DOHH2 (cell line): ENCODE data around the gene ATAD2B.

Source experiments
- H3F3A ChIP-seq: fragments of 200-600 bp; sonication (generic), shearing (Covaris generic); 2 replicates; pipeline ENCODE4 v1.6.0; 2016; ENCODE audit warnings: antibody characterized with exemption, mild to moderate bottlenecking; ENCODE audit not compliant: control insufficient read depth, insufficient read depth
- H3K27ac ChIP-seq: fragments of 200-600 bp; sonication (generic); 2 replicates; pipeline ENCODE4 v1.5.1; 2014; ENCODE audit warnings: low read depth, mild to moderate bottlenecking, low read length, moderate library complexity
- H3K27me3 ChIP-seq: fragments of 200-600 bp; sonication (generic); 2 replicates; pipeline ENCODE4 v1.6.1; 2014; ENCODE audit warnings: mild to moderate bottlenecking, low read length, mixed read lengths; ENCODE audit not compliant: control insufficient read depth
- H3K36me3 ChIP-seq: fragments of 200-600 bp; sonication (generic); 2 replicates; pipeline ENCODE4 v1.6.1; 2014; ENCODE audit warnings: mild to moderate bottlenecking, low read length, moderate library complexity, mixed read lengths; ENCODE audit not compliant: control insufficient read depth
- H3K4me1 ChIP-seq: fragments of 200-600 bp; sonication (generic); 2 replicates; pipeline ENCODE4 v1.6.1; 2014; ENCODE audit warnings: mild to moderate bottlenecking, low read length, mixed read lengths; ENCODE audit not compliant: control insufficient read depth
- H3K4me2 ChIP-seq: fragments of 200-600 bp; sonication (generic); 2 replicates; pipeline ENCODE4 v1.6.0; 2014; ENCODE audit warnings: mild to moderate bottlenecking, low read length, moderate library complexity
- H3K4me3 ChIP-seq: fragments of 200-600 bp; sonication (generic); 2 replicates; pipeline ENCODE4 v1.5.1; 2014; ENCODE audit warnings: mild to moderate bottlenecking, low read length, mixed read lengths
- H3K79me2 ChIP-seq: fragments of 200-600 bp; sonication (generic); 2 replicates; pipeline ENCODE4 v1.6.1; 2014; ENCODE audit warnings: mild to moderate bottlenecking, low read length, mixed read lengths; ENCODE audit not compliant: control insufficient read depth
- H3K9me2 ChIP-seq: fragments of 200-600 bp; sonication (generic); replicated peaks from 2 replicates; pipeline ENCODE4 v1.6.1; 2014; ENCODE audit warnings: mild to moderate bottlenecking, low read length, mixed read lengths; ENCODE audit not compliant: control insufficient read depth
- H3K9me3 ChIP-seq: fragments of 200-600 bp; sonication (generic); 2 replicates; pipeline ENCODE4 v1.6.1; 2014; ENCODE audit warnings: antibody characterized with exemption, low read length, mixed read lengths; ENCODE audit not compliant: control insufficient read depth, insufficient read depth
- H4K20me1 ChIP-seq: fragments of 200-600 bp; sonication (generic); 2 replicates; pipeline ENCODE4 v1.6.0; 2014; ENCODE audit warnings: low read depth, mild to moderate bottlenecking, antibody characterized with exemption, low read length, moderate library complexity; ENCODE audit not compliant: control insufficient read depth, insufficient read depth
- EZH2phosphoT487 ChIP-seq: fragments of 200-600 bp; sonication (generic); IDR thresholded peaks from 2 replicates; pipeline ENCODE4 v1.6.1; 2017; ENCODE audit warnings: borderline replicate concordance, mild to moderate bottlenecking, antibody characterized with exemption, low read length, moderate library complexity, mixed read lengths
- TF ChIP-seq, protein P1 (sequence below): fragments of 200-600 bp; sonication (generic); IDR thresholded peaks from one replicate; pipeline ENCODE4 v1.5.1; 2014; ENCODE audit warnings: antibody characterized with exemption, mild to moderate bottlenecking, low read depth, low read length; ENCODE audit not compliant: poor library complexity, severe bottlenecking

ATAD2B gene

DNA sequence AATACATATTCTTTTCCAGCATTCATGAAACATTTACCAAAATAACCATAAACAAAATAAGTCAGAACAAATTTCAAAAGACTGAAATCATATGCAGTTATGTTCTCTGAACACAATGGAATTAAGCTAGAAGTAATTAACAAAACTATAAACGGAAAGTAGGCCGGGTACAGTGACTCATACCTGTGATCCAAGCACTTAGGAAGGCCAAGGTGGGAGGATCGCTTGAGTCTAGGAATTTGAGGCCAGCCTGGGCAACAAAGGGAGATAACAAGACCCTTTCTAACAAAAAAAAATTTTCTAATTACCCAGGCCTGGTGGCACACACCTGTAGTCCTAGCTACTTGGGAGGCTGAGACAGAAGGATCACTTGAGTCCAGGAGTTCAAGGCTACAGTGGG lies 14.9 kb downstream of the ATAD2B start:
- Histone ChIP-seq H3K4me3 (no peak overlapping the region), H3K36me3 (no peaks in the 10 kb centered on the region), H3K79me2 (peaks cover 69% of the 10 kb centered on the region), H3K4me1 (peaks cover 11% of the 10 kb centered on the region), H4K20me1 (no peaks in the 10 kb centered on the region), H3F3A (no peaks in the 10 kb centered on the region), H3K27me3 (no peaks in the 10 kb centered on the region), H3K9me3 (no peaks in the 10 kb centered on the region), H3K4me2 (no peak overlapping the region), H3K27ac (no peak overlapping the region), H3K9me2 (no peaks in the 10 kb centered on the region)
- TF ChIP-seq, protein P1, sequence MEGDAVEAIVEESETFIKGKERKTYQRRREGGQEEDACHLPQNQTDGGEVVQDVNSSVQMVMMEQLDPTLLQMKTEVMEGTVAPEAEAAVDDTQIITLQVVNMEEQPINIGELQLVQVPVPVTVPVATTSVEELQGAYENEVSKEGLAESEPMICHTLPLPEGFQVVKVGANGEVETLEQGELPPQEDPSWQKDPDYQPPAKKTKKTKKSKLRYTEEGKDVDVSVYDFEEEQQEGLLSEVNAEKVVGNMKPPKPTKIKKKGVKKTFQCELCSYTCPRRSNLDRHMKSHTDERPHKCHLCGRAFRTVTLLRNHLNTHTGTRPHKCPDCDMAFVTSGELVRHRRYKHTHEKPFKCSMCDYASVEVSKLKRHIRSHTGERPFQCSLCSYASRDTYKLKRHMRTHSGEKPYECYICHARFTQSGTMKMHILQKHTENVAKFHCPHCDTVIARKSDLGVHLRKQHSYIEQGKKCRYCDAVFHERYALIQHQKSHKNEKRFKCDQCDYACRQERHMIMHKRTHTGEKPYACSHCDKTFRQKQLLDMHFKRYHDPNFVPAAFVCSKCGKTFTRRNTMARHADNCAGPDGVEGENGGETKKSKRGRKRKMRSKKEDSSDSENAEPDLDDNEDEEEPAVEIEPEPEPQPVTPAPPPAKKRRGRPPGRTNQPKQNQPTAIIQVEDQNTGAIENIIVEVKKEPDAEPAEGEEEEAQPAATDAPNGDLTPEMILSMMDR, result no peak

DNA sequence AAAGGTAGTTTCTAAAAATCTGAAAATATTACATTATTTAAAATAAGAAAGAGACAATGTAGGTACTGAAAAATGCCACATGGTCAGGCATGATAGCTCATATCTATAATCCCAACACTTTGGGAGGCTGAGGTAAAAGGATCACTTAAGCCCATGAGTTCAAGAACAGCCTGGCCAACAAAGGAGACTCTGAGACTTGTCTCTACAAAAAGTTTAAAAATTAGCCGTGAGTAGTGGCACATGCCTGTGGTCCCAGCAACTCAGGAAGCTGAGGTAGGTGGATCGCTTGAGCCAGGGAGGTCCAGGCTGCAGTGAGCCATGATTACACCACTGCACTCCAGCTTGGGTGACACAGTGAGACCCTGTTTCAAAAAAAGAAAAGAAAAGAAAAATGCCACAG lies 21.8 kb downstream of the ATAD2B start:
- Histone ChIP-seq H3K27me3 (no peaks in the 10 kb centered on the region), H3K4me2 (no peak overlapping the region), H3K4me3 (no peak overlapping the region), H3F3A (no peaks in the 10 kb centered on the region), H3K4me1 (peaks cover 16% of the 10 kb centered on the region), H3K79me2 (peaks cover 59% of the 10 kb centered on the region), H3K36me3 (no peaks in the 10 kb centered on the region), H3K9me2 (no peaks in the 10 kb centered on the region), H3K27ac (no peak overlapping the region), H3K9me3 (no peaks in the 10 kb centered on the region), H4K20me1 (peaks cover 5% of the 10 kb centered on the region; the same call in 1 of the 2 replicates)
- no peak for TF ChIP-seq EZH2phosphoT487

DNA sequence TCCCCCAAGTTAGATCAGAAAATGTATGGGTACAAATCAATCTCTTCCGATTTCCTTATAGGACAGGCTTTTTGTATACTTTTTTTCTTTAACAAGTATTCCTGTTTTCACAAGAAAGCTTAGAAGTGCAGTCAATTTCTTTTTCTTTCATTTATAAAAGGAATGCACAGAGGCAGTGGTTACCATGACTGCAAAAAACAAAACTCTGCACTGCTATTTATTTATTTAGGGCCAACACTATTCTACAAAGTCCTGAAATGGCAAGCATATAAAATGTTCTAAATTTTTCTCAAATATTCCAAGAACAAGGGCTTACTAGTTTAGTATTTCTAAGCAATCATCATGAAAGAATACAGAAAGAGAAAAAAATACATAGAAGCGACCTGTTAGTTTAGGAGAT lies 22.2 kb downstream of the ATAD2B start:
- H3K4me2 ChIP-seq, result no peak overlapping the region
- peaks cover 56% of the 10 kb centered on the region for H3K79me2 ChIP-seq
- H3K4me3 ChIP-seq, result no peak overlapping the region
- H3F3A ChIP-seq, result no peaks in the 10 kb centered on the region
- no peaks in the 10 kb centered on the region for H3K9me2 ChIP-seq
- peaks cover 16% of the 10 kb centered on the region for H3K4me1 ChIP-seq
- no peaks in the 10 kb centered on the region for H3K36me3 ChIP-seq
- no peaks in the 10 kb centered on the region for H3K27me3 ChIP-seq
- no peak overlapping the region for H3K27ac ChIP-seq
- TF ChIP-seq, protein P1, result no peak
- TF ChIP-seq EZH2phosphoT487, result no peak
- peaks cover 5% of the 10 kb centered on the region; the same call in 1 of the 2 replicates for H4K20me1 ChIP-seq
- no peaks in the 10 kb centered on the region for H3K9me3 ChIP-seq

- H3F3A ChIP-seq, result no peaks in the 10 kb centered on the region
- H3K27ac ChIP-seq, result no peak overlapping the region
- no peaks in the 10 kb centered on the region for H3K27me3 ChIP-seq
- H3K9me3 ChIP-seq, result no peaks in the 10 kb centered on the region
- no peaks in the 10 kb centered on the region for H3K9me2 ChIP-seq
- peaks cover 5% of the 10 kb centered on the region; the same call in 1 of the 2 replicates for H4K20me1 ChIP-seq
- H3K4me2 ChIP-seq, result no peak overlapping the region
- peaks cover 57% of the 10 kb centered on the region for H3K79me2 ChIP-seq
- H3K36me3 ChIP-seq, result no peaks in the 10 kb centered on the region
- no peak for TF ChIP-seq EZH2phosphoT487
- TF ChIP-seq, protein P1, result no peak
- H3K4me3 ChIP-seq, result no peak overlapping the region
- peaks cover 16% of the 10 kb centered on the region for H3K4me1 ChIP-seq
Observed at GRCh38 chr2:23904215-23904614, 22.7 kb downstream of the ATAD2B start.
